ENCODE results near the gene CORO2B. TPM values are rescaled to one million over a fixed set of nuclear protein-coding genes. Genes with fewer than 3 reads are reported as not detected.
A peak's percentile ranks its signal among the peaks of the same experiment; 100 is the strongest.

Gene CORO2B
- total RNA-seq, 6 donors from 2014 or later: 0.79 to 9.0 (median 2.0) TPM

- Histone ChIP-seq H3K9me3 (no peaks in the 10 kb centered on the region), H3K36me3 (no peaks in the 10 kb centered on the region), H3K27ac (no peak overlapping the region), H3K27me3 (peaks cover 0 to 7% (median 3%) of the 10 kb centered on the region in 4 donors), H3K4me1 (peaks cover 12 to 27% (median 21%) of the 10 kb centered on the region in 4 donors), H3K4me3 (no peak overlapping the region)
- TF ChIP-seq CTCF (IDR thresholded peaks at IDR 0.05): no peak
- TF ChIP-seq POLR2A (IDR thresholded peaks at IDR 0.05): no peak
- TF ChIP-seq EP300 (IDR thresholded peaks at IDR 0.05): no peak
- TF ChIP-seq POLR2AphosphoS5 (IDR thresholded peaks at IDR 0.05): no peak
- ATAC-seq (ENCODE audit: low FRiP score in 2 of 2): no peak
- DNase-seq: no peak
- WGBS, 2 donors: 68 to 71% methylated on average over 4 of the region's 4 CpGs
Measured at GRCh38 chr15:68582236-68582635, 3.4 kb downstream of the CORO2B start.

GRCh38 chr15:68582864-68583263 lies 4.1 kb downstream of the CORO2B start:
- TF ChIP-seq POLR2AphosphoS5 (IDR thresholded peaks at IDR 0.05): no peak
- no peak for TF ChIP-seq POLR2A (IDR thresholded peaks at IDR 0.05)
- TF ChIP-seq EP300 (IDR thresholded peaks at IDR 0.05): no peak
- TF ChIP-seq CTCF (IDR thresholded peaks at IDR 0.05): no peak
- no peak for ATAC-seq (ENCODE audit: low FRiP score in 2 of 2)
- no peak for DNase-seq
- Histone ChIP-seq H3K27me3 (peaks cover 0 to 7% (median 3%) of the 10 kb centered on the region in 4 donors), H3K4me1 (peaks cover 9 to 23% (median 18%) of the 10 kb centered on the region in 4 donors), H3K9me3 (no peaks in the 10 kb centered on the region), H3K4me3 (no peak overlapping the region), H3K27ac (no peak overlapping the region), H3K36me3 (no peaks in the 10 kb centered on the region)
- WGBS, 2 donors: 75 to 78% methylated on average over 3 of the region's 3 CpGs

GRCh38 chr15:68583321-68583720 lies 4.5 kb downstream of the CORO2B start:
- Histone ChIP-seq H3K9me3 (no peaks in the 10 kb centered on the region), H3K27me3 (peaks cover 0 to 7% (median 3%) of the 10 kb centered on the region in 4 donors), H3K4me3 (no peak overlapping the region), H3K4me1 (peaks cover 4 to 23% (median 17%) of the 10 kb centered on the region in 4 donors), H3K27ac (no peak overlapping the region), H3K36me3 (no peaks in the 10 kb centered on the region)
- ATAC-seq (ENCODE audit: low FRiP score in 2 of 2) (no peak), DNase-seq (peak in 1 of 2 donors; percentile 8)
- 85 to 100% methylated on average over 1 to 7 of the region's 7 CpGs for WGBS, 2 donors
- TF ChIP-seq POLR2A (IDR thresholded peaks at IDR 0.05) (no peak), EP300 (IDR thresholded peaks at IDR 0.05) (no peak), POLR2AphosphoS5 (IDR thresholded peaks at IDR 0.05) (no peak), CTCF (IDR thresholded peaks at IDR 0.05) (no peak)

- no peak for ATAC-seq (ENCODE audit: low FRiP score in 2 of 2)
- 84 to 90% methylated on average over 9 to 12 of the region's 12 CpGs for WGBS, 2 donors
- Histone ChIP-seq H3K9me3 (no peaks in the 10 kb centered on the region), H3K4me1 (peaks cover 3 to 21% (median 16%) of the 10 kb centered on the region in 4 donors), H3K27ac (peak overlapping the region in 1 of 4 donors; percentile 43), H3K4me3 (no peak overlapping the region), H3K36me3 (no peaks in the 10 kb centered on the region), H3K27me3 (peaks cover 0 to 7% (median 3%) of the 10 kb centered on the region in 4 donors)
- TF ChIP-seq POLR2AphosphoS5 (IDR thresholded peaks at IDR 0.05) (no peak), EP300 (IDR thresholded peaks at IDR 0.05) (no peak), POLR2A (IDR thresholded peaks at IDR 0.05) (no peak), CTCF (IDR thresholded peaks at IDR 0.05) (no peak)
- peak in 1 of 2 donors; percentile 50 for DNase-seq
Measured at GRCh38 chr15:68583936-68584755, 5.4 kb downstream of the CORO2B start.
